ENCODE measurements around the gene SMIM41. TPM values are rescaled to one million over a fixed set of nuclear protein-coding genes. Genes with fewer than 3 reads are reported as not detected.

Gene SMIM41
- total RNA-seq, 1 experiment from 2014 or later: not detected

- H3K4me3 Mint-ChIP-seq (ENCODE audit: unreplicated experiment): no peak overlapping the region
These were observed 35.9 kb upstream of the SMIM41 start for GRCh38 chr12:52043386-52044212.

DNA sequence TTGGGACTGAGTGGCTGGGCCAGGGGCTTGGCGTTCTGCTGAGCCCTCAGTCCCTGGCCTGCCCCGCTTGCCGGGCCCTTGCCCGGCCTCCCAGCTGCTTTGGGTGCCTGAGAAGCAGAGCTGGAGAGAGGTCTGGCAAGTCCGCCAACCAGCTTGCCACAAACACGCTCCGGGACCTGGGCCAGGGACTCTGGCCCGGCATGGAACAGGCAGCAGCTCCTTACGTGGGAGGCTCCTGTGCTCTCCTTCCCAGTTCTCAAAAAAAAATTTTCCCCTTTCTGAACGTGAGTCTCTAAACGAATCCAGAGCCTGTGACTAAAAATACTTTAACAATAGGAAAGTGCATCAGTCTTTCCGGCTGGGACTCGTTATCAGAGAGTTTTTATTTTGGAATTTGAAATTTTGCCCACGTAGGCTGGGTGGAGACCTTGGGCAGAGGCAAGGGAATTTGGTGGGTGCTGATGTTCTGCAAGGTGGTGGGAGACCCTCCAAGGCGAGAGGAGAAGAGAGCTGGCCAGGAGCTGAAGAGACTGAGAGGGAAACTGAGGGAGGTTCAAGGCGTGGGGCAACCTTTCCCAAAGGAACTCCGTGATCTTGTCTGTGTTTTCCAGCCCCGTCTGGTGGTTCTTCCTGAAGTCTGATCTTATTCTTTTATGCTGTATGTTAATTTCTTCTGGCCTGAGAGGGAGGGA, 35.1 kb upstream of the SMIM41 start:
- no peak for DNase-seq
- CTCF ChIA-PET: interaction anchor here (2.7 kb wide), 1 partner anchor 19 kb away, joined by 15 read pairs; no protein-coding TSS in a partner anchor
- Histone ChIP-seq H3K4me1 (peaks cover 11% of the 10 kb centered on the region), H3K36me3 (ENCODE audit: control insufficient read depth, insufficient read depth, low read length) (no peaks in the 10 kb centered on the region; the same call in 1 of the 2 replicates), H3K27me3 (replicated peaks; ENCODE audit: control insufficient read depth, insufficient read depth, low read length) (no peaks in the 10 kb centered on the region), H3K9me3 (no peaks in the 10 kb centered on the region), H3K4me3 (ENCODE audit: low read depth, low read length) (no peak overlapping the region)
- Mint-ChIP-seq H3K4me1 (ENCODE audit: low read depth, unreplicated experiment) (peaks cover 21% of the 10 kb centered on the region), H3K27me3 (ENCODE audit: insufficient read depth, unreplicated experiment) (no peaks in the 10 kb centered on the region), H3K27ac (ENCODE audit: unreplicated experiment) (no peak overlapping the region), H3K36me3 (ENCODE audit: insufficient read depth, unreplicated experiment) (peaks cover 36% of the 10 kb centered on the region), H3K4me3 (ENCODE audit: unreplicated experiment) (no peak overlapping the region), H3K9me3 (ENCODE audit: unreplicated experiment) (no peaks in the 10 kb centered on the region)
- no TSS peak for BruUV-seq (replicated peaks)
- POLR2A ChIA-PET: interaction anchor here (1.5 kb wide), 1 partner anchor 12 kb away, joined by 5 read pairs; no protein-coding TSS in a partner anchor
- TF ChIP-seq, protein P1, sequence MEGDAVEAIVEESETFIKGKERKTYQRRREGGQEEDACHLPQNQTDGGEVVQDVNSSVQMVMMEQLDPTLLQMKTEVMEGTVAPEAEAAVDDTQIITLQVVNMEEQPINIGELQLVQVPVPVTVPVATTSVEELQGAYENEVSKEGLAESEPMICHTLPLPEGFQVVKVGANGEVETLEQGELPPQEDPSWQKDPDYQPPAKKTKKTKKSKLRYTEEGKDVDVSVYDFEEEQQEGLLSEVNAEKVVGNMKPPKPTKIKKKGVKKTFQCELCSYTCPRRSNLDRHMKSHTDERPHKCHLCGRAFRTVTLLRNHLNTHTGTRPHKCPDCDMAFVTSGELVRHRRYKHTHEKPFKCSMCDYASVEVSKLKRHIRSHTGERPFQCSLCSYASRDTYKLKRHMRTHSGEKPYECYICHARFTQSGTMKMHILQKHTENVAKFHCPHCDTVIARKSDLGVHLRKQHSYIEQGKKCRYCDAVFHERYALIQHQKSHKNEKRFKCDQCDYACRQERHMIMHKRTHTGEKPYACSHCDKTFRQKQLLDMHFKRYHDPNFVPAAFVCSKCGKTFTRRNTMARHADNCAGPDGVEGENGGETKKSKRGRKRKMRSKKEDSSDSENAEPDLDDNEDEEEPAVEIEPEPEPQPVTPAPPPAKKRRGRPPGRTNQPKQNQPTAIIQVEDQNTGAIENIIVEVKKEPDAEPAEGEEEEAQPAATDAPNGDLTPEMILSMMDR (IDR thresholded peaks at IDR 0.05; ENCODE audit: insufficient read depth in 1 of 2, low read depth in 1 of 2, low read length in 1 of 2, severe bottlenecking in 1 of 2, unreplicated experiment in 1 of 2): no peak
- intact Hi-C loops (cut with micrococcal nuclease; ENCODE audit: unreplicated experiment): no loop called here

More at GRCh38 chr12:52043386-52044212, 35.9 kb upstream of the SMIM41 start:
- no TSS peak for BruUV-seq (replicated peaks)
- H3K36me3 ChIP-seq (ENCODE audit: control insufficient read depth, insufficient read depth, low read length): no peaks in the 10 kb centered on the region; the same call in 1 of the 2 replicates
- Mint-ChIP-seq H3K4me1 (ENCODE audit: low read depth, unreplicated experiment) (peaks cover 18% of the 10 kb centered on the region), H3K27me3 (ENCODE audit: insufficient read depth, unreplicated experiment) (no peaks in the 10 kb centered on the region), H3K27ac (ENCODE audit: unreplicated experiment) (no peak overlapping the region), H3K9me3 (ENCODE audit: unreplicated experiment) (no peaks in the 10 kb centered on the region), H3K36me3 (ENCODE audit: insufficient read depth, unreplicated experiment) (peaks cover 36% of the 10 kb centered on the region)
- H3K9me3 ChIP-seq: no peaks in the 10 kb centered on the region
- H3K4me1 ChIP-seq: peaks cover 14% of the 10 kb centered on the region
- intact Hi-C loops (cut with micrococcal nuclease; ENCODE audit: unreplicated experiment): no loop called here
- H3K4me3 ChIP-seq (ENCODE audit: low read depth, low read length): no peak overlapping the region
- ChIA-PET POLR2A (interaction anchor here (1.5 kb wide), 1 partner anchor 11 kb away, joined by 5 read pairs; no protein-coding TSS in a partner anchor), CTCF (interaction anchor here (2.7 kb wide), 1 partner anchor 18 kb away, joined by 15 read pairs; no protein-coding TSS in a partner anchor)
- no peaks in the 10 kb centered on the region for H3K27me3 ChIP-seq (replicated peaks; ENCODE audit: control insufficient read depth, insufficient read depth, low read length)
- no peak for DNase-seq
- TF ChIP-seq, protein P1 (IDR thresholded peaks at IDR 0.05; ENCODE audit: insufficient read depth in 1 of 2, low read depth in 1 of 2, low read length in 1 of 2, severe bottlenecking in 1 of 2, unreplicated experiment in 1 of 2): no peak

- Mint-ChIP-seq H3K9me3 (ENCODE audit: unreplicated experiment) (no peaks in the 10 kb centered on the region), H3K27ac (ENCODE audit: unreplicated experiment) (no peak overlapping the region), H3K4me3 (ENCODE audit: unreplicated experiment) (no peak overlapping the region), H3K36me3 (ENCODE audit: insufficient read depth, unreplicated experiment) (peaks cover 45% of the 10 kb centered on the region), H3K27me3 (ENCODE audit: insufficient read depth, unreplicated experiment) (no peaks in the 10 kb centered on the region), H3K4me1 (ENCODE audit: low read depth, unreplicated experiment) (peaks cover 18% of the 10 kb centered on the region)
- CTCF ChIA-PET: interaction anchor here (1.8 kb wide), 1 partner anchor 21 kb away, joined by 6 read pairs; no protein-coding TSS in a partner anchor
- BruUV-seq (replicated peaks): no TSS peak
- Histone ChIP-seq H3K4me1 (peaks cover 23% of the 10 kb centered on the region), H3K4me3 (ENCODE audit: low read depth, low read length) (no peak overlapping the region), H3K36me3 (ENCODE audit: control insufficient read depth, insufficient read depth, low read length) (no peaks in the 10 kb centered on the region; the same call in 1 of the 2 replicates), H3K27me3 (replicated peaks; ENCODE audit: control insufficient read depth, insufficient read depth, low read length) (no peaks in the 10 kb centered on the region), H3K9me3 (no peaks in the 10 kb centered on the region)
- intact Hi-C loops (cut with micrococcal nuclease; ENCODE audit: unreplicated experiment): no loop called here
- POLR2A ChIA-PET: no interaction called here
- TF ChIP-seq, protein P1 (IDR thresholded peaks at IDR 0.05; ENCODE audit: insufficient read depth in 1 of 2, low read depth in 1 of 2, low read length in 1 of 2, severe bottlenecking in 1 of 2, unreplicated experiment in 1 of 2): no peak
- no peak for DNase-seq
These were observed 33.7 kb upstream of the SMIM41 start for GRCh38 chr12:52045794-52046199.
